DND-41 (cell line): ENCODE data around the gene CNIH1.

Experiments used
- ATAC-seq: fragments of 200-7000 bp; cut with Tn5 transposase; 3 replicates; pipeline ENCODE4 v1.9.1; 2021; ENCODE audit warnings: low read depth; ENCODE audit not compliant: insufficient read depth
- DNase-seq: peaks from one replicate; pipeline ENCODE4 v3.0.0-alpha.2; 2020
- H2AFZ ChIP-seq: 2 replicates; pipeline ENCODE4 v1.6.0; 2012; ENCODE audit warnings: low read depth, low read length
- H3K27ac ChIP-seq: 2 replicates; pipeline ENCODE4 v1.5.1; 2012; ENCODE audit warnings: low read length, inconsistent platforms
- H3K27me3 ChIP-seq: fragments of 200-600 bp; sonication (generic); 2 replicates; pipeline ENCODE4 v1.6.0; 2012; ENCODE audit warnings: low read length, mild to moderate bottlenecking, inconsistent platforms; ENCODE audit not compliant: insufficient read depth, poor library complexity
- H3K36me3 ChIP-seq: 2 replicates; pipeline ENCODE4 v1.5.1; 2012; ENCODE audit warnings: low read length, inconsistent platforms; ENCODE audit not compliant: insufficient read depth
- H3K4me1 ChIP-seq: 2 replicates; pipeline ENCODE4 v1.5.1; 2012; ENCODE audit warnings: mild to moderate bottlenecking, low read length; ENCODE audit not compliant: insufficient read depth
- H3K4me2 ChIP-seq: 2 replicates; pipeline ENCODE4 v1.6.0; 2012; ENCODE audit warnings: mild to moderate bottlenecking, moderate library complexity, low read length, inconsistent platforms; ENCODE audit not compliant: insufficient read depth
- H3K4me3 ChIP-seq, 2 experiments: fragments of 200-600 bp in 1 of 2; shearing (Covaris generic) in 1 of 2; 2 replicates each; pipeline ENCODE4 v1.5.1; 2012 to 2016; ENCODE audit warnings: inconsistent platforms in 2 of 2, low read length in 2 of 2, mild to moderate bottlenecking in 2 of 2, low read depth in 1 of 2, moderate library complexity in 1 of 2
- H3K79me2 ChIP-seq: 2 replicates; pipeline ENCODE4 v1.6.0; 2012; ENCODE audit warnings: low read length, inconsistent platforms; ENCODE audit not compliant: insufficient read depth
- H3K9ac ChIP-seq: 2 replicates; pipeline ENCODE4 v1.6.0; 2012; ENCODE audit warnings: low read depth, mild to moderate bottlenecking, inconsistent platforms, low read length, moderate library complexity
- H3K9me3 ChIP-seq: 2 replicates; pipeline ENCODE4 v1.5.1; 2012; ENCODE audit warnings: low read length, moderate library complexity, mild to moderate bottlenecking, inconsistent platforms; ENCODE audit not compliant: insufficient read depth, severe bottlenecking
- H4K20me1 ChIP-seq: 2 replicates; pipeline ENCODE4 v1.6.0; 2012; ENCODE audit warnings: low read length; ENCODE audit not compliant: insufficient read depth
- CTCF ChIP-seq: IDR thresholded peaks from 2 replicates; pipeline ENCODE4 v1.5.1; 2012; ENCODE audit warnings: borderline replicate concordance, low read length, moderate library complexity, mild to moderate bottlenecking; ENCODE audit not compliant: poor library complexity, severe bottlenecking; ENCODE audit errors: extremely low read depth
- EZH2 ChIP-seq: IDR thresholded peaks from 3 replicates; pipeline ENCODE4 v1.6.1; 2012; ENCODE audit warnings: borderline replicate concordance, low read depth, mild to moderate bottlenecking, moderate library complexity, low read length, inconsistent platforms; ENCODE audit not compliant: severe bottlenecking

The CNIH1 gene

GRCh38 chr14:54377501-54377900, 63.7 kb downstream of the CNIH1 start:
- ATAC-seq, result no peak

GRCh38 chr14:54374117-54374884, 66.9 kb downstream of the CNIH1 start:
- H3K36me3 ChIP-seq, result no peaks in the 10 kb centered on the region
- H3K79me2 ChIP-seq, result no peaks in the 10 kb centered on the region
- no peak overlapping the region for H3K4me3 ChIP-seq
- H3K27ac ChIP-seq, result no peak overlapping the region
- no peaks in the 10 kb centered on the region for H3K4me1 ChIP-seq
- no peak overlapping the region for H3K9ac ChIP-seq
- TF ChIP-seq CTCF, result no peak
- no peak for TF ChIP-seq EZH2
- no peak for ATAC-seq
- no peaks in the 10 kb centered on the region for H3K27me3 ChIP-seq
- H3K9me3 ChIP-seq, result no peaks in the 10 kb centered on the region
- no peak for DNase-seq
- H3K4me2 ChIP-seq, result no peak overlapping the region
- no peak overlapping the region for H2AFZ ChIP-seq
- H4K20me1 ChIP-seq, result no peaks in the 10 kb centered on the region

More at GRCh38 chr14:54377501-54377900, 63.7 kb downstream of the CNIH1 start:
- H3K4me2 ChIP-seq, result no peak overlapping the region
- no peak overlapping the region for H3K27ac ChIP-seq
- no peaks in the 10 kb centered on the region for H3K79me2 ChIP-seq
- no peak overlapping the region for H3K4me3 ChIP-seq
- no peak for TF ChIP-seq EZH2
- TF ChIP-seq CTCF, result no peak
- H3K9ac ChIP-seq, result no peak overlapping the region
- no peaks in the 10 kb centered on the region for H4K20me1 ChIP-seq
- no peaks in the 10 kb centered on the region for H3K36me3 ChIP-seq
- no peaks in the 10 kb centered on the region for H3K27me3 ChIP-seq
- H3K9me3 ChIP-seq, result no peaks in the 10 kb centered on the region
- H2AFZ ChIP-seq, result no peak overlapping the region
- DNase-seq, result no peak
- H3K4me1 ChIP-seq, result no peaks in the 10 kb centered on the region
